ENCODE data around the gene AGTRAP. TPM values are rescaled to one million over a fixed set of nuclear protein-coding genes. Genes with fewer than 3 reads are reported as not detected.
A peak's percentile ranks its signal among the peaks of the same experiment; 100 is the strongest.

Gene AGTRAP
- total RNA-seq, 2 experiments from 2014 or later = 21.3 to 21.8 TPM

GRCh38 chr1:11761988-11762406 lies 26.1 kb downstream of the AGTRAP start, which contains the start of gene C1orf167:
TSS of gene C1orf167 (plus strand) at chr1:11762193. CDS start at chr1:11764401, 2,208 bp downstream.
- Histone ChIP-seq H3K36me3 (ENCODE audit: insufficient read depth, low read length) (no peaks in the 10 kb centered on the region), H3K9me3 (ENCODE audit: control insufficient read depth in 1 of 2, insufficient read depth in 1 of 2, low read length in 2 of 2) (peaks cover 0 to 5% of the 10 kb centered on the region in 2 experiments), H3K4me1 (ENCODE audit: insufficient read depth, low read length) (peaks cover 10% of the 10 kb centered on the region), H3K27me3 (ENCODE audit: control insufficient read depth in 1 of 2, insufficient read depth in 2 of 2, low read length in 2 of 2) (peaks cover 5 to 21% of the 10 kb centered on the region in 2 experiments), H3K4me3 (ENCODE audit: low read length) (no peak within 1 kb of the TSS), H3K27ac (ENCODE audit: low read depth in 1 of 2, low read length in 2 of 2) (no peak within 1 kb of the TSS)
- peak; percentile 57 for ATAC-seq (ENCODE audit: poor library complexity)
- Mint-ChIP-seq H3K36me3 (ENCODE audit: low read depth) (no peaks in the 10 kb centered on the region), H3K27ac (no peak within 1 kb of the TSS), H3K9me3 (no peaks in the 10 kb centered on the region), H3K4me1 (ENCODE audit: low read depth) (no peaks in the 10 kb centered on the region), H3K27me3 (peaks cover 28% of the 10 kb centered on the region), H3K4me3 (no peak within 1 kb of the TSS)
- peak in 10 of 14 experiments; percentile 10 to 66 (median 22) for DNase-seq
- no peak for TF ChIP-seq CTCF (IDR thresholded peaks at IDR 0.05)
- intact Hi-C loops (cut with DNase I, micrococcal nuclease) = no loop called here
- POLR2A ChIA-PET = no interaction called here
- CTCF ChIA-PET = no interaction called here

GRCh38 chr1:11764115-11764514 lies 28.2 kb downstream of the AGTRAP start:
- CTCF ChIA-PET = no interaction called here
- no peaks in the 10 kb centered on the region for H3K9me3 Mint-ChIP-seq
- Histone ChIP-seq H3K4me3 (ENCODE audit: low read length) (no peak overlapping the region), H3K27ac (ENCODE audit: low read depth in 1 of 2, low read length in 2 of 2) (no peak overlapping the region), H3K36me3 (ENCODE audit: insufficient read depth, low read length) (no peaks in the 10 kb centered on the region), H3K27me3 (ENCODE audit: control insufficient read depth in 1 of 2, insufficient read depth in 2 of 2, low read length in 2 of 2) (peaks cover 5 to 21% of the 10 kb centered on the region in 2 experiments), H3K9me3 (ENCODE audit: control insufficient read depth in 1 of 2, insufficient read depth in 1 of 2, low read length in 2 of 2) (peaks cover 0 to 5% of the 10 kb centered on the region in 2 experiments), H3K4me1 (ENCODE audit: insufficient read depth, low read length) (peaks cover 10% of the 10 kb centered on the region)
- H3K36me3 Mint-ChIP-seq (ENCODE audit: low read depth) = no peaks in the 10 kb centered on the region
- no peak for DNase-seq
- H3K27me3 Mint-ChIP-seq = peaks cover 28% of the 10 kb centered on the region
- POLR2A ChIA-PET = no interaction called here
- intact Hi-C loops (cut with DNase I, micrococcal nuclease) = no loop called here
- no peak overlapping the region for H3K27ac Mint-ChIP-seq
- TF ChIP-seq CTCF (IDR thresholded peaks at IDR 0.05) = no peak
- H3K4me1 Mint-ChIP-seq (ENCODE audit: low read depth) = no peaks in the 10 kb centered on the region
- no peak for ATAC-seq (ENCODE audit: poor library complexity)
- H3K4me3 Mint-ChIP-seq = no peak overlapping the region

- peaks cover 10% of the 10 kb centered on the region for H3K4me1 ChIP-seq (ENCODE audit: insufficient read depth, low read length)
- peaks cover 5 to 21% of the 10 kb centered on the region in 2 experiments for H3K27me3 ChIP-seq (ENCODE audit: control insufficient read depth in 1 of 2, insufficient read depth in 2 of 2, low read length in 2 of 2)
- ATAC-seq (ENCODE audit: poor library complexity) (no peak), DNase-seq (peak in 1 of 14 experiments; percentile 6)
- Mint-ChIP-seq H3K4me1 (ENCODE audit: low read depth) (no peaks in the 10 kb centered on the region), H3K36me3 (ENCODE audit: low read depth) (no peaks in the 10 kb centered on the region), H3K4me3 (no peak overlapping the region), H3K9me3 (no peaks in the 10 kb centered on the region), H3K27ac (no peak overlapping the region), H3K27me3 (peaks cover 28% of the 10 kb centered on the region)
- ChIA-PET CTCF (no interaction called here), POLR2A (no interaction called here)
- no peak for TF ChIP-seq CTCF (IDR thresholded peaks at IDR 0.05)
- peaks cover 0 to 5% of the 10 kb centered on the region in 2 experiments for H3K9me3 ChIP-seq (ENCODE audit: control insufficient read depth in 1 of 2, insufficient read depth in 1 of 2, low read length in 2 of 2)
- no peaks in the 10 kb centered on the region for H3K36me3 ChIP-seq (ENCODE audit: insufficient read depth, low read length)
- H3K4me3 ChIP-seq (ENCODE audit: low read length) = no peak overlapping the region
- H3K27ac ChIP-seq (ENCODE audit: low read depth in 1 of 2, low read length in 2 of 2) = no peak overlapping the region
- intact Hi-C loops (cut with DNase I, micrococcal nuclease) = no loop called here
These were observed 28.6 kb downstream of the AGTRAP start for GRCh38 chr1:11764519-11764918.

All from CD4-positive, alpha-beta T cell (primary cell).